OCI-LY3 (cell line): ENCODE measurements around the gene MZT1.
A peak's percentile ranks its signal among the peaks of the same experiment; 100 is the strongest.
"Not testable (repeated sequence)": the region's sequence is repeated elsewhere in the genome, so short reads cannot be mapped to it uniquely, and the experiment has no call there.

ENCODE experiments used
- H2AFZ ChIP-seq: fragments of 200-600, 300-600 bp; shearing (Covaris generic); 2 replicates; pipeline ENCODE4 v1.6.0; 2014; ENCODE audit warnings: antibody characterized with exemption, low read depth, low read length
- H3K27ac ChIP-seq: fragments of 200-600, 300-600 bp; sonication (generic); 2 replicates; pipeline ENCODE4 v1.5.1; 2014; ENCODE audit warnings: mild to moderate bottlenecking, low read length, moderate library complexity, mixed read lengths
- H3K27me3 ChIP-seq: fragments of 200-600, 300-600 bp; sonication (generic); 2 replicates; pipeline ENCODE4 v1.6.1; 2014; ENCODE audit warnings: low read depth, low read length, mixed read lengths
- H3K36me3 ChIP-seq: fragments of 200-600, 300-600 bp; sonication (generic); replicated peaks from 2 replicates; pipeline ENCODE3; 2014; ENCODE audit warnings: low read depth, low read length, mixed read lengths
- H3K4me1 ChIP-seq: fragments of 300-600, 200-600 bp; sonication (generic); 2 replicates; pipeline ENCODE4 v1.6.1; 2014; ENCODE audit warnings: low read length, mixed read lengths
- H3K4me2 ChIP-seq: fragments of 200-600, 300-600 bp; sonication (generic); 2 replicates; pipeline ENCODE4 v1.6.1; 2014; ENCODE audit warnings: low read length, mixed read lengths
- H3K4me3 ChIP-seq: fragments of 300-600, 200-600 bp; sonication (generic); 2 replicates; pipeline ENCODE4 v1.5.1; 2014; ENCODE audit warnings: antibody characterized with exemption, mild to moderate bottlenecking, low read length, moderate library complexity
- H3K79me2 ChIP-seq: fragments of 300-600, 200-600 bp; shearing (Covaris generic); 2 replicates; pipeline ENCODE4 v1.6.1; 2014; ENCODE audit warnings: mild to moderate bottlenecking, low read length, mixed read lengths
- H3K9ac ChIP-seq: fragments of 300-600, 200-600 bp; shearing (Covaris generic); 2 replicates; pipeline ENCODE4 v1.6.0; 2014; ENCODE audit warnings: mild to moderate bottlenecking, low read length, moderate library complexity
- H3K9me3 ChIP-seq: fragments of 200-600, 300-600 bp; shearing (Covaris generic); 2 replicates; pipeline ENCODE4 v1.6.1; 2014; ENCODE audit warnings: low read length, mixed read lengths; ENCODE audit not compliant: insufficient read depth
- H4K20me1 ChIP-seq: fragments of 200-600, 300-600 bp; sonication (generic); 2 replicates; pipeline ENCODE4 v1.6.1; 2016; ENCODE audit warnings: low read length, mixed read lengths; ENCODE audit not compliant: insufficient read depth
- EZH2phosphoT487 ChIP-seq: fragments of 200-600 bp; shearing (Covaris generic); IDR thresholded peaks from 2 replicates; pipeline ENCODE4 v1.6.1; 2018; ENCODE audit warnings: antibody characterized with exemption, mixed run types, low read depth
- TF ChIP-seq, protein P1 (sequence below): fragments of 200-600, 300-600 bp; sonication (generic); IDR thresholded peaks from 2 replicates; pipeline ENCODE4 v1.5.1; 2014; ENCODE audit warnings: antibody characterized with exemption, low read length, low read depth

Gene MZT1

DNA sequence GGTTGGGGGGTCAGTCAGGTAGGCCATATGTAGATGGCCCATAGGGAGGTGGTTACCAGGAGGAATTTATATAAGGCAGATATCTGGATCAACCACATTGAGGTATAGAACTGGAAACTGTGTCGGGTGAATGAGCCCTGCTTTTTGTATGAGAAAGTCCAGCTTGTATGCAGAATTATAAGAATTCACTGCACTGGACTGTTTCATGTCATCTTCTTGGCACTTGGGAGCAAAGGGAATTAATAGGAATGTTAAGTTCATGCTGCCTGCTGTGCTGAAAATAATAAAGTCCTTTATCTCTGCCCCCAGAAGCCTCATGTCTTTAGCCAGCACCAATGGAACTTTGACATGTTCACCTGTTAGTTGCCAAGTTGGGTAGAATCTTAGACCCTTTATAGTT is 12.6 kb upstream of the MZT1 start:
- TF ChIP-seq EZH2phosphoT487: no peak
- TF ChIP-seq, protein P1, sequence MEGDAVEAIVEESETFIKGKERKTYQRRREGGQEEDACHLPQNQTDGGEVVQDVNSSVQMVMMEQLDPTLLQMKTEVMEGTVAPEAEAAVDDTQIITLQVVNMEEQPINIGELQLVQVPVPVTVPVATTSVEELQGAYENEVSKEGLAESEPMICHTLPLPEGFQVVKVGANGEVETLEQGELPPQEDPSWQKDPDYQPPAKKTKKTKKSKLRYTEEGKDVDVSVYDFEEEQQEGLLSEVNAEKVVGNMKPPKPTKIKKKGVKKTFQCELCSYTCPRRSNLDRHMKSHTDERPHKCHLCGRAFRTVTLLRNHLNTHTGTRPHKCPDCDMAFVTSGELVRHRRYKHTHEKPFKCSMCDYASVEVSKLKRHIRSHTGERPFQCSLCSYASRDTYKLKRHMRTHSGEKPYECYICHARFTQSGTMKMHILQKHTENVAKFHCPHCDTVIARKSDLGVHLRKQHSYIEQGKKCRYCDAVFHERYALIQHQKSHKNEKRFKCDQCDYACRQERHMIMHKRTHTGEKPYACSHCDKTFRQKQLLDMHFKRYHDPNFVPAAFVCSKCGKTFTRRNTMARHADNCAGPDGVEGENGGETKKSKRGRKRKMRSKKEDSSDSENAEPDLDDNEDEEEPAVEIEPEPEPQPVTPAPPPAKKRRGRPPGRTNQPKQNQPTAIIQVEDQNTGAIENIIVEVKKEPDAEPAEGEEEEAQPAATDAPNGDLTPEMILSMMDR: no peak
- no peaks in the 10 kb centered on the region for H3K27me3 ChIP-seq
- H3K36me3 ChIP-seq: peaks cover 62% of the 10 kb centered on the region
- H3K27ac ChIP-seq: no peak overlapping the region
- no peaks in the 10 kb centered on the region for H3K9me3 ChIP-seq
- H3K4me1 ChIP-seq: peaks cover 21% of the 10 kb centered on the region
- H3K9ac ChIP-seq: no peak overlapping the region
- 0 out of 2 replicates have a peak, but pooled peaks cover 4% of the 10 kb centered on the region for H4K20me1 ChIP-seq
- no peak overlapping the region for H3K4me2 ChIP-seq
- H3K79me2 ChIP-seq: peaks cover 51% of the 10 kb centered on the region
- no peak overlapping the region for H2AFZ ChIP-seq
- H3K4me3 ChIP-seq: no peak overlapping the region

- peaks cover 58% of the 10 kb centered on the region for H3K79me2 ChIP-seq
- H3K36me3 ChIP-seq: peaks cover 60% of the 10 kb centered on the region
These were observed 9.6 kb upstream of the MZT1 start for GRCh38 chr13:72737033-72737432.

DNA sequence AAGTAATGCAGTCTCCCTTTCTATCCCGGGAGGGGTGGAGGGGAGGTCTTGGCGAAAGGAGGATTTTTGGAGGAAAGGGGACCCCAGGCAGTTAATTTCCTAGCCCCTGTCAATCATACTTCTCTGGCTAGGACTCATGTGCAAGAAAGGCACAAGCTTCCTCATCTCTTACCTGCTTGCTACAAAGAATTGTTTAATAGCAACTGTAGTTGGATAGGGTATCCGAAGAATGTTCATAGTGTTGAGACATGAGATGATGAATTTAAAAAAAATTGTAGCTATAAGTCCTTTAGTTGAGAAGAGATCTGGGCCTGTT is 819 bp upstream of the MZT1 start:
- Histone ChIP-seq H3K36me3 (peaks cover 43% of the 10 kb centered on the region), H3K4me3 (peak overlapping the region; percentile 92), H3K79me2 (peaks cover 89% of the 10 kb centered on the region), H3K27me3 (no peaks in the 10 kb centered on the region), H3K4me2 (peak overlapping the region; percentile 89), H3K27ac (peak overlapping the region; percentile 59), H4K20me1 (peaks cover 9% of the 10 kb centered on the region; the same call in 1 of the 2 replicates), H3K9me3 (no peaks in the 10 kb centered on the region), H3K4me1 (peaks cover 35% of the 10 kb centered on the region), H3K9ac (peak overlapping the region; percentile 94), H2AFZ (peak overlapping the region; percentile 60)
- TF ChIP-seq EZH2phosphoT487: no peak
- TF ChIP-seq, protein P1: no peak

More at GRCh38 chr13:72737033-72737432, 9.6 kb upstream of the MZT1 start:
- H3K4me3 ChIP-seq: no peak overlapping the region
- no peak overlapping the region for H3K27ac ChIP-seq
- no peak overlapping the region for H2AFZ ChIP-seq
- H3K27me3 ChIP-seq: no peaks in the 10 kb centered on the region
- 0 out of 2 replicates have a peak, but pooled peaks cover 7% of the 10 kb centered on the region for H4K20me1 ChIP-seq
- H3K9me3 ChIP-seq: no peaks in the 10 kb centered on the region
- H3K4me1 ChIP-seq: peaks cover 22% of the 10 kb centered on the region
- TF ChIP-seq, protein P1: no peak
- no peak for TF ChIP-seq EZH2phosphoT487
- no peak overlapping the region for H3K9ac ChIP-seq
- peak overlapping the region; percentile 17; the same call in 1 of the 2 replicates for H3K4me2 ChIP-seq

DNA sequence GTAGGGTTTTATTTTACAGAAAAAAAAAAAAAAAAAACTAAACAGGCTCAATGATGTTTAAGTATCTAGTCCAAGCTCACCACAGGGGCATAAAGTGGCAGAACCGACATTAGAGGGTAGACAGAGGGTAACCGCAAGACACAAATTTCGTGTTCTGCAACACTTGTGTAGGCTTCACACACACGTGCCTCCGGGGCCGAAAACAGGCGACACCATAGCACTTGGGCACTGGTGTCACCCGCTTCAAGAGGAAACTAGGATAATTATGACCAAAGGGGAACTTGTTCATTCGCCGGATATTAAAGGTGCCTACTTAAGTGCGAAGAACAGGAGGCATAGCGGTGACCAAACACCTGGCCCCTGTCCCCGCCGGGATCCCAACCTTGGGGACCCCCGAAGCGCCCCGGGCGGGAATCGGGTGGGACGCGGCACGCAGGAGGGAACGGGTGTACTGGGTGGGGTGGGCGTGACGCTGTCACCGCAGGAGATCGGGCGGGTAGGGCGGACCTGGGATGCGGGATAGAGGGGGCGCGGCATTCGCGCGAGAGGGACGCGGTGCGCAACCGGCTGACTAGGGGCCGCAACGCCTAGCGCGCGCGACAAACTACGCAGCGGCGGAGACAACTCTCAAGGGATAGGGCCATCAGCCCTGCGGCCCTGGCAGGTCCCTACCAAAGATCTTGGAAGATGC is 558 bp downstream of the MZT1 start:
- peak overlapping the region; percentile 92 for H3K9ac ChIP-seq
- H4K20me1 ChIP-seq: peaks cover 19% of the 10 kb centered on the region
- H3K27ac ChIP-seq: peak overlapping the region; percentile 64
- TF ChIP-seq EZH2phosphoT487: no peak
- TF ChIP-seq, protein P1: no peak
- peak overlapping the region; percentile 92 for H3K4me3 ChIP-seq
- no peaks in the 10 kb centered on the region for H3K27me3 ChIP-seq
- peak overlapping the region; percentile 84 for H3K4me2 ChIP-seq
- H2AFZ ChIP-seq: peak overlapping the region; percentile 23; the same call in 1 of the 2 replicates
- H3K79me2 ChIP-seq: peaks cover 96% of the 10 kb centered on the region
- H3K4me1 ChIP-seq: peaks cover 35% of the 10 kb centered on the region
- no peaks in the 10 kb centered on the region for H3K9me3 ChIP-seq
- peaks cover 46% of the 10 kb centered on the region for H3K36me3 ChIP-seq

GRCh38 chr13:72726185-72726584 is 1.2 kb downstream of the MZT1 start:
- Histone ChIP-seq H4K20me1 (peaks cover 26% of the 10 kb centered on the region), H3K4me1 (peaks cover 35% of the 10 kb centered on the region), H3K79me2 (peaks cover 96% of the 10 kb centered on the region), H3K36me3 (peaks cover 44% of the 10 kb centered on the region), H3K4me3 (peak overlapping the region; percentile 92), H3K4me2 (peak overlapping the region; percentile 84), H3K9ac (peak overlapping the region; percentile 92), H3K27ac (0 out of 2 replicates have a peak overlapping the region, but pooled peaks have one; percentile 64)
- not testable (repeated sequence) for H3K9me3 ChIP-seq, H2AFZ ChIP-seq, H3K27me3 ChIP-seq
